GM19463 (cell line): ENCODE results near the gene TMEM126A.
"Not testable (repeated sequence)": the region's sequence is repeated elsewhere in the genome, so short reads cannot be mapped to it uniquely, and the experiment has no call there.

ENCODE experiments used
- ATAC-seq: cut with Tn5 transposase; IDR thresholded peaks from one replicate; pipeline ENCODE4 v1.9.1; 2021; ENCODE audit warnings: mild to moderate bottlenecking, moderate library complexity; ENCODE audit not compliant: unreplicated experiment

TMEM126A gene

GRCh38 chr11:85656777-85657176 lies 9.0 kb downstream of the TMEM126A start:
- no peak for ATAC-seq

- no peak for ATAC-seq
Measured at GRCh38 chr11:85658180-85658579, 10.4 kb downstream of the TMEM126A start.

DNA sequence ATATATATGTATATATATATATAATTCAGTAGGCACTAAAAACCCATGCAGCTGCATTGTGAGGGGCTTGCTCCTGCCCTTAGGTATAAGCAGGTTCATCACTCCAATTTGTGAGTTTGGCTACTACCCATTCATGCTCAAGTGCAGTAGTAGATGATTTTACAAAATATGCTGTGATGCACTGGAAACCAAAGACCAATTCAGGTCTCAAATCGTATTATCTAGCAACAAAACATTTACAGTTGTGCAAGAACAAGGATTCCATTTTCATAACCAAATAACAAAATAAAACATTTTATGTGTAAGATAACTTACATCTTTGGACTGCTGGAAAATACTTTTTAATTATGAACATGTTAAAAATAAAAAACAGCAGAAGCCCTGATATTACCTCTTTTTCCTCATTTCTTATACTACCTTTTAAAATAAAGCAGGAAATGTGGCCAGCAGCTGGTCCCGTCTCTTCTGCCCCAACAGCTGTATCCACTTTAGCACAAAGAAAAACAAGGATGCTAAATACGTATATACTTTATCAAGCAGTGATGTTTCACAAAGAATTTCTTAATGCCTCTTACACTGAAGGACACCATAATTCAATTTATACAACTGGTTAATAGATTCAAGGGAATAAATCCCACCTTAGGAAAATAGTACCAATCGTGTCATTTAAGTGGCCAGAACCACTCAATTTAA lies 14.4 kb downstream of the TMEM126A start:
- ATAC-seq, result no peak

- ATAC-seq, result no peak
Measured at GRCh38 chr11:85663080-85663752, 15.4 kb downstream of the TMEM126A start.

GRCh38 chr11:85663753-85664614 lies 16.2 kb downstream of the TMEM126A start:
- ATAC-seq, result peak; percentile 64

- peak; percentile 87 for ATAC-seq
Measured at GRCh38 chr11:85664615-85665481, 17.1 kb downstream of the TMEM126A start, which contains the start of gene CREBZF. Gene CREBZF (minus strand): TSS chr11:85665129. CDS start chr11:85664875, 254 bp downstream.

GRCh38 chr11:85665733-85666132 lies 18.0 kb downstream of the TMEM126A start:
- ATAC-seq, result no peak

DNA sequence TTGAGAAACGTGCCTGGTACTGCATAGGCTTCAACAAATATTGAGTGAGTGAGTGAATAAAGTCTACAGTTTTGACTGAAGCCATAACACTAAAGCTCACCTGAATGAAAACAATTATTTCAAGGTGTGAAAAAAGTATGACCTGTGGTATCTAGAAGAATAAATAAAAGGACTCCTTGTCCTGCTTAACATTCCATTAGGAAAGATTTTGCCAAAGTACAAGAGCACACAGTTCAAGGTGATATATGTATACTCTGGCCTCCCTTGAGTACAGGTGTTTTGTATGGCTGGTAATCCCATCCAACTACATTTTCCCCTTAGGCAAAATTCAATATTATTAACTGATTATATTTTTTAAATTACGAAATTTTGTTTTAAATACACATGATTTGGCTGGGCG lies 18.9 kb downstream of the TMEM126A start:
- no peak for ATAC-seq

- no peak for ATAC-seq
Measured at GRCh38 chr11:85668157-85668556, 20.4 kb downstream of the TMEM126A start.

GRCh38 chr11:85670949-85671663 lies 23.3 kb downstream of the TMEM126A start:
- not testable (repeated sequence) for ATAC-seq

- ATAC-seq, result no peak
Measured at GRCh38 chr11:85672105-85672902, 24.5 kb downstream of the TMEM126A start.

DNA sequence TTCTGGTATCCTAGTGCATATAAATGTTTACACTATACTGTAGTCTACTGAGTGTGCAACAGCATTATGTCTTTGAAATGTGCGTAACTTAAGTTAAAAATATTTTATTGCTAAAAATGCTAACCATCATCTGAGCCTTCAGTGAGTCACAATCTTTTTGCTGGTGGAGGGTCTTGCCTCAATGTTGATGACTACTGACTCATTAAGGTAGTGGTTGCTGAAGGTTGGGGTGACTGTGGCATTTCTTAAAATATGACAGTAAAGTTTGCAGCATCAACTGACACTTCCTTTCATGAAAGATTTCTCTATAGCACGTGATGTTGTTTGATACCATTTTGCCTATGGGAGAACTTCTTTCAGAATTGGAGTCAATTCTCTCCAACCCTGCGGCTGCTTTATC lies 25.6 kb downstream of the TMEM126A start:
- no peak for ATAC-seq

GRCh38 chr11:85679576-85679975 lies 31.8 kb downstream of the TMEM126A start:
- ATAC-seq, result no peak

DNA sequence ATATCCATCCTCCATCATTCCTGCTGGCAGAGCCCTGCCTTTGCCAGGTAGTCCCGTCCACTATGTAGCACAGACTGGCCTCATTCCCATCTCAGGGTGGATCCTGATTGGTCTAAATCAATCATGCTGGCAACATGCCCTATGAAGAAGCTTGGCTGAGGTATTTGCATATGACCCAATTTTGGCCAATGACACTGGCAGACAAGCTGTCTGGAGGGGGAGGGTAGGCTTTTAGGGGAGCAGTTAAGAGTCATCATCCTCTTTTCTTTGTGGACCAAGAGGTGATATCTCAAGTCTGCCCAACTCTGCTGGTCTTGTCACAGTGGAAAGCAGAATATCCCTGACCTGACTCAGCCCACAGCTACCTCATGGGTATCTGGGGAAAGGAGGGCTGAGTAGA lies 33.1 kb downstream of the TMEM126A start:
- no peak for ATAC-seq

DNA sequence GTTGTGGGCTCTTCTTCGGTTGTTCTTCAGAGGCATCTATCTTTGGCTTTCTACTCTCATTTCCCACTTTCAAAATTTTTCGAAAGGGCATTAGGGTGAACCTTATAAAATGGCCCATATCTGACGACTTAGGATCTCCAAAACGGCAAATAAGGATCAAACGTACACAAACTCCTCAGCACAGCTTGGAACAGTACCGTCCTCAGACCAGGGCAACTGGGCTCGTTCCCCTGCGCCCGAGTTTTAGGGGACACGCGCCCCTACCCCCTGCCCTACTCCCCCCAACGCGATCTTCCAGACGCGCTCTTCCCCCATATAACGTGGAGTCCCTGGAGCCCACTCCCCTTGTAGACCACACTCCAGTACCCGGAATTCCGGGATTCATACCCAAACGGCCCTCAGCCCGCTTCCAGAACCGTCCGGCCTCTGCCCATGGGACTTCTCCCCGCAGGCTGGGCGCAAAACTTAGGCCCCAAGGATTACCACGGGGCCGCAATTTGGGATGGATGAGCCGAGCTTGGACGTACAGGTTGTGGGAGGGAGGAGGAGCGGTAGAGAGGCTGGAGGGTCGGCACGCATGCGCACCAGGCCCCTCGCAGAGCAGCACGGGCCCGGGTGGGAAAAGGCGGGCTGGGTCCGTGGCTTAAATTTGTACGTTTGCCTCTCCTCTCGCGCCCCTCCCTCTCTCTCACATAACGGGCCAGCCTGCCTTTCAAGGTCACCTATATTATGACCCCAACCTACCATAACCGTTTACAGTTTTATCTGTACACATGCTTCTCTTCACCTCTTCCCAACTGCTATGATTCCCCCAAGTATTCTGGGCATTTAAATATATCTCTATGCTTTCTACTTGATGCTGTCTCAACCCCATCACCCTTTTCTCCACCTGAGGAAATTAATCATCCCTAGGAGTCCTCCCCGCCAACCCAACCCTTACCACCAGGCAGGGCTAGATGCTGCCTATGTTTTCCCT lies 34.9 kb downstream of the TMEM126A start:
- peak; percentile 88 for ATAC-seq

GRCh38 chr11:85685125-85685819 lies 37.5 kb downstream of the TMEM126A start:
- no peak for ATAC-seq

GRCh38 chr11:85685820-85686459 lies 38.2 kb downstream of the TMEM126A start, which contains the start of gene CCDC89:
Gene CCDC89 (minus strand): TSS chr11:85686195. CDS start chr11:85686130, 65 bp downstream.
- no peak for ATAC-seq
